Fibroblast of skin of abdomen (primary cell): ENCODE data around the gene TNIP1.

Experiments used
- DNase-seq: peaks from one replicate; pipeline ENCODE4 v3.0.0-alpha.2; 2013

The TNIP1 gene

GRCh38 chr5:150993826-150994412 is 86.9 kb downstream of the TNIP1 start:
- DNase-seq = no peak

GRCh38 chr5:150993422-150993821 is 87.4 kb downstream of the TNIP1 start:
- DNase-seq = no peak

- no peak for DNase-seq
Measured at GRCh38 chr5:150992705-150993104, 88.1 kb downstream of the TNIP1 start.

GRCh38 chr5:150989695-150990094 is 91.1 kb downstream of the TNIP1 start:
- no peak for DNase-seq

GRCh38 chr5:150987746-150988145 is 93.1 kb downstream of the TNIP1 start:
- DNase-seq = no peak
